ENCODE results near the gene EVA1A. TPM values are rescaled to one million over a fixed set of nuclear protein-coding genes. Genes with fewer than 3 reads are reported as not detected.

The EVA1A gene
- total RNA-seq, 2 donors from 2014 or later = 1.2 to 1.8 TPM

DNA sequence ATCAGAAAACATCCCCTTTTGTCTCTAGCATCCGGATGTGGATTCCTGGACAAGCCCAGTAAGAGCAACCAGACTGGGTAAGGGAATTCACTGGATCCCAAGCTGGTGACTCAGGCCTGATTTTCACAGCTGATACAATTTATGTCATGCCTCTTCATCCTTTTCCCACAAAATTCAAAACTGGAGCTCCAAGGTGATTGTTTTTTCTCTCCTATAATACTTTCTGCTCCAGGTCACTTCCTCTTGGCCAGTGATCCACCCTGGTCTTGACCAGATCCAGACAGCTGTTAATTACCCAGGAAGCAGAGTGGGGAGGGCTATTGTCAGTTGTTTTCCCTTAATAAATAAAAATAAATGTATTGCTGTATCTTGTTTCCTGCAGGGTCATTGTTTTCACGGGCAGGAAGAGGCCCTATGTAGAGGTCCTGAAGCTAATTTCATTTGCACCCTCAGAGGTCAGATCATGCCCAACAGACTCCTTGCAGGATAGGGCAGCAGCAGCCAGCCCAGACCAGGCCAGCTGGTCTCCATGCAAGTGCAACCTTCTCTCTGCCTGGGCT lies 57.6 kb downstream of the EVA1A start:
- peaks cover 17% of the 10 kb centered on the region for H3K9me3 Mint-ChIP-seq
- Histone ChIP-seq H3K4me3 (ENCODE audit: low read length) (no peak overlapping the region), H3K27me3 (ENCODE audit: control insufficient read depth, insufficient read depth, low read length, poor library complexity, severe bottlenecking) (no peaks in the 10 kb centered on the region), H3K9me3 (ENCODE audit: control insufficient read depth, low read length) (no peaks in the 10 kb centered on the region), H3K4me1 (ENCODE audit: control insufficient read depth, insufficient read depth, low read length) (no peaks in the 10 kb centered on the region), H3K36me3 (ENCODE audit: control insufficient read depth, insufficient read depth, low read length) (no peaks in the 10 kb centered on the region), H3K27ac (ENCODE audit: low read depth, low read length) (no peak overlapping the region), H3K9ac (ENCODE audit: extremely low read depth, low read length, poor library complexity, severe bottlenecking) (no peak overlapping the region)
- TF ChIP-seq, protein P1, sequence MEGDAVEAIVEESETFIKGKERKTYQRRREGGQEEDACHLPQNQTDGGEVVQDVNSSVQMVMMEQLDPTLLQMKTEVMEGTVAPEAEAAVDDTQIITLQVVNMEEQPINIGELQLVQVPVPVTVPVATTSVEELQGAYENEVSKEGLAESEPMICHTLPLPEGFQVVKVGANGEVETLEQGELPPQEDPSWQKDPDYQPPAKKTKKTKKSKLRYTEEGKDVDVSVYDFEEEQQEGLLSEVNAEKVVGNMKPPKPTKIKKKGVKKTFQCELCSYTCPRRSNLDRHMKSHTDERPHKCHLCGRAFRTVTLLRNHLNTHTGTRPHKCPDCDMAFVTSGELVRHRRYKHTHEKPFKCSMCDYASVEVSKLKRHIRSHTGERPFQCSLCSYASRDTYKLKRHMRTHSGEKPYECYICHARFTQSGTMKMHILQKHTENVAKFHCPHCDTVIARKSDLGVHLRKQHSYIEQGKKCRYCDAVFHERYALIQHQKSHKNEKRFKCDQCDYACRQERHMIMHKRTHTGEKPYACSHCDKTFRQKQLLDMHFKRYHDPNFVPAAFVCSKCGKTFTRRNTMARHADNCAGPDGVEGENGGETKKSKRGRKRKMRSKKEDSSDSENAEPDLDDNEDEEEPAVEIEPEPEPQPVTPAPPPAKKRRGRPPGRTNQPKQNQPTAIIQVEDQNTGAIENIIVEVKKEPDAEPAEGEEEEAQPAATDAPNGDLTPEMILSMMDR (conservative IDR thresholded peaks at IDR 0.05) = no peak
- no peaks in the 10 kb centered on the region for H3K27me3 Mint-ChIP-seq (ENCODE audit: insufficient read depth)
- H3K4me3 Mint-ChIP-seq = no peak overlapping the region
- no peak overlapping the region for H3K27ac Mint-ChIP-seq
- DNase-seq = no peak
- no peaks in the 10 kb centered on the region for H3K36me3 Mint-ChIP-seq (ENCODE audit: low read depth)
- 68 to 83% methylated on average over 2 of the region's 2 CpGs for WGBS, 2 experiments (ENCODE audit: insufficient coverage in 1 of 2, insufficient read length in 1 of 2)
- H3K4me1 Mint-ChIP-seq = no peaks in the 10 kb centered on the region

DNA sequence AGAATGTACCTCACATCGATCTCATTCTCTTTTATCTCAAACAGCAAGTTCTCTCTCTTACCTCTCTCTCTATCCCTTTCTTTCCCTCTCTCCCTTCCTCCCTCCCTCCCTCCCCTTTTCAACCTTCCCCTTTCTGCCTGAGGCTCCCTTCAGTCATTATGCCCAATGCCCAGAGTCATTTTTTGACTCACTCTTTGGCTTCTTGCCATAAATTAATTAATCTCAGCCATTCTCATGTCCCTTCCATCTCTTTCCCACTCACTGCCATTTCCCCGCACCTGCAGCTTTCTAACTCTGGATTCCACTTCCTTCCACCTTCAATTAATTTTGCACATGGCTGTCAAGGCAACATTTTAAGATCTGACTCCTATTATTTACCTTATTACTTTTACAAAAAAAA lies 60.1 kb downstream of the EVA1A start:
- H3K27me3 Mint-ChIP-seq (ENCODE audit: insufficient read depth) = peaks cover 2% of the 10 kb centered on the region
- no peaks in the 10 kb centered on the region for H3K36me3 Mint-ChIP-seq (ENCODE audit: low read depth)
- Histone ChIP-seq H3K27me3 (ENCODE audit: control insufficient read depth, insufficient read depth, low read length, poor library complexity, severe bottlenecking) (peaks cover 9% of the 10 kb centered on the region), H3K9me3 (ENCODE audit: control insufficient read depth, low read length) (no peaks in the 10 kb centered on the region), H3K27ac (ENCODE audit: low read depth, low read length) (no peak overlapping the region), H3K9ac (ENCODE audit: extremely low read depth, low read length, poor library complexity, severe bottlenecking) (no peak overlapping the region), H3K4me1 (ENCODE audit: control insufficient read depth, insufficient read depth, low read length) (no peaks in the 10 kb centered on the region), H3K4me3 (ENCODE audit: low read length) (no peak overlapping the region), H3K36me3 (ENCODE audit: control insufficient read depth, insufficient read depth, low read length) (no peaks in the 10 kb centered on the region)
- no peaks in the 10 kb centered on the region for H3K9me3 Mint-ChIP-seq
- H3K27ac Mint-ChIP-seq = no peak overlapping the region
- H3K4me3 Mint-ChIP-seq = no peak overlapping the region
- DNase-seq = no peak
- 89 to 100% methylated on average over 2 of the region's 2 CpGs for WGBS, 2 experiments (ENCODE audit: insufficient coverage in 1 of 2, insufficient read length in 1 of 2)
- H3K4me1 Mint-ChIP-seq = peaks cover 12% of the 10 kb centered on the region
- TF ChIP-seq, protein P1 (conservative IDR thresholded peaks at IDR 0.05) = no peak

DNA sequence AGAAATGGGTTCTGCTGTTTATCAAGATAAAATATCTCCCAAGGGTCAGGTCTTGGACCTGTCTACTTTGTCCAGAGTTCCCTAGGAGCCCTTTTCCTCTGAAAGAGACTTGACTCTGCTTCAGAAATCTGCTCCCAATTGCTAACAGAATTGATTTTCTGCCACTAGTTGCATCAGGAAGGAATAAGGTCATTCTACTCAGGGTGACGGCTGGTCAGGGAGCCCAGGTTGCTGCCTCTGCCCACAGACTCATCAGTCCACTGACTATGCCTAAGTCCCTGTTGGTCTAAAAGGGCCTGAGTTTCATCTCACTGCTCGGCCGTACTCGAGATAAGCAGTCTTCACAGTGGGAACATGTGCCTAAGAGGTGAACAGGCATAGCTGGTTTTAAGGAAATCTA lies 61.2 kb downstream of the EVA1A start:
- DNase-seq = no peak
- Mint-ChIP-seq H3K27me3 (ENCODE audit: insufficient read depth) (peaks cover 2% of the 10 kb centered on the region), H3K9me3 (no peaks in the 10 kb centered on the region), H3K4me1 (peaks cover 19% of the 10 kb centered on the region), H3K27ac (no peak overlapping the region), H3K4me3 (no peak overlapping the region), H3K36me3 (ENCODE audit: low read depth) (no peaks in the 10 kb centered on the region)
- WGBS, 2 experiments (ENCODE audit: insufficient coverage in 1 of 2, insufficient read length in 1 of 2) = 94% methylated on average over 4 of the region's 4 CpGs
- H3K9me3 ChIP-seq (ENCODE audit: control insufficient read depth, low read length) = no peaks in the 10 kb centered on the region
- no peak overlapping the region for H3K27ac ChIP-seq (ENCODE audit: low read depth, low read length)
- TF ChIP-seq, protein P1 (conservative IDR thresholded peaks at IDR 0.05) = no peak
- no peaks in the 10 kb centered on the region for H3K4me1 ChIP-seq (ENCODE audit: control insufficient read depth, insufficient read depth, low read length)
- no peak overlapping the region for H3K9ac ChIP-seq (ENCODE audit: extremely low read depth, low read length, poor library complexity, severe bottlenecking)
- no peaks in the 10 kb centered on the region for H3K36me3 ChIP-seq (ENCODE audit: control insufficient read depth, insufficient read depth, low read length)
- no peak overlapping the region for H3K4me3 ChIP-seq (ENCODE audit: low read length)
- H3K27me3 ChIP-seq (ENCODE audit: control insufficient read depth, insufficient read depth, low read length, poor library complexity, severe bottlenecking) = peaks cover 9% of the 10 kb centered on the region
